HG03432 (cell line): ENCODE data around the gene PCDHGC3.

ENCODE experiments used
- ATAC-seq: cut with Tn5 transposase; IDR thresholded peaks from one replicate; pipeline ENCODE4 v1.9.1; 2021; ENCODE audit warnings: mild to moderate bottlenecking, moderate library complexity; ENCODE audit not compliant: unreplicated experiment

Gene PCDHGC3

DNA sequence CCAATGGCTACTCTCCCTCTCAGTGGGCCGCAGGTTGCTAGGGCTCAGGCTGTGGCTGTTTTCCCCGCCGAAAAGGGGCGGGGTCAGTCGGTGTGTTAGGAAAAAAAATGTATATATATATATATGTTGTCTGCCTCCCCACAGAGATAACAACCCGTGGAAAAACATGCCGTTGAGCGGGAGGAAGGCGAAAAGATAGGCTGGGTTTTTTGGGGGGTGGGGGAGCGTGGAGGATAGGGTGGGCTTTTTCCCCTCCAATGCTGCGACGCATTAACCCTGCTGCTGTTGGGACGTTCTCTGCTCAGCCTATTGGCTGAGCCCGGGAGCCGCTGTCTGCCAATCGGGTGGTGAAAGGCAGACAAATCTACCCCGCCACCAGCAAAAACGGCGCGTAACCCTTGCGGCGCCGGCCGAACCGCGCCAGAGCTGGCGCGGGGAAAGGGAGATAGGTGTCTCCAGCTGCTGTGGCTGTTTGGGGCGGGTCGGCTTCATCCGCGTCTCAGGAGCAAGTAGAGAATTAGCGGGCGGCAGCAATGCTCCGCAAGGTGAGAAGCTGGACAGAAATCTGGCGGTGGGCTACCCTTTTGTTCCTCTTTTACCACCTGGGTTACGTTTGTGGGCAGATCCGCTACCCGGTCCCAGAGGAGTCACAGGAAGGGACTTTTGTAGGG, 9.0 kb downstream of the PCDHGC3 start, which contains the start of gene PCDHGC4:
TSS of gene PCDHGC4 (plus strand) at position 390 of the 671 bp plus-strand sequence. CDS start at position 534, 144 bp downstream.
- peak; percentile 62 for ATAC-seq

DNA sequence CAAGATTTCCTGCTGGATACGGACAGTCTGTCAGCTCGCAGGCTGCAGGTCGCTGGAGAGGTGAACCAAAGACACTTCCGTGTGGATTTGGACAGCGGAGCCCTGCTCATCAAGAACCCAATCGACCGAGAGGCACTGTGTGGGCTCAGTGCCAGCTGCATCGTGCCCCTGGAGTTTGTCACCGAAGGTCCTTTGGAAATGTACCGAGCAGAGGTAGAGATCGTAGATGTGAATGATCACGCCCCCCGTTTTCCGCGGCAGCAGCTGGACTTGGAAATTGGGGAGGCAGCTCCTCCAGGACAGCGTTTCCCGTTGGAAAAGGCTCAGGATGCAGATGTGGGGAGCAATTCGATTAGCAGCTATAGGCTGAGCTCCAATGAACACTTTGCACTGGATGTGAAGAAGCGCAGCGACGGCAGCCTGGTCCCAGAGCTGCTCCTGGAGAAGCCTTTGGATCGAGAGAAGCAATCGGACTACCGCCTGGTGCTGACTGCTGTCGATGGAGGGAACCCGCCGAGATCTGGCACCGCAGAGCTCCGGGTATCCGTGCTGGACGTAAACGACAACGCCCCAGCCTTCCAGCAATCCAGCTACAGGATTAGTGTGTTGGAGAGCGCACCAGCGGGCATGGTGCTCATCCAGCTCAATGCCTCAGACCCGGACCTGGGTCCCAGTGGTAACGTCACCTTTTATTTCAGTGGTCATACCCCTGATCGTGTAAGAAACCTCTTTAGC, 9.7 kb downstream of the PCDHGC3 start:
- ATAC-seq, result peak; percentile 14

DNA sequence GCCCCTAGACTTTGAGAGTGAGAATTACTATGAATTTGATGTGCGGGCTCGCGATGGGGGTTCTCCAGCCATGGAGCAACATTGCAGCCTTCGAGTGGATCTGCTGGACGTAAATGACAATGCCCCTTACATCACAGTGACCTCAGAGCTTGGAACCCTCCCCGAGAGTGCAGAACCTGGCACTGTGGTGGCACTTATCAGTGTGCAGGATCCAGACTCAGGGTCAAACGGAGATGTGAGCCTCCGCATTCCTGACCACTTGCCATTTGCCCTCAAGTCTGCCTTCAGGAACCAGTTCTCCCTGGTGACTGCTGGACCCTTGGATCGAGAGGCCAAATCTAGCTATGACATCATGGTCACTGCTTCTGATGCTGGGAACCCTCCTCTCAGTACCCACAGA, 10.3 kb downstream of the PCDHGC3 start:
- no peak for ATAC-seq

DNA sequence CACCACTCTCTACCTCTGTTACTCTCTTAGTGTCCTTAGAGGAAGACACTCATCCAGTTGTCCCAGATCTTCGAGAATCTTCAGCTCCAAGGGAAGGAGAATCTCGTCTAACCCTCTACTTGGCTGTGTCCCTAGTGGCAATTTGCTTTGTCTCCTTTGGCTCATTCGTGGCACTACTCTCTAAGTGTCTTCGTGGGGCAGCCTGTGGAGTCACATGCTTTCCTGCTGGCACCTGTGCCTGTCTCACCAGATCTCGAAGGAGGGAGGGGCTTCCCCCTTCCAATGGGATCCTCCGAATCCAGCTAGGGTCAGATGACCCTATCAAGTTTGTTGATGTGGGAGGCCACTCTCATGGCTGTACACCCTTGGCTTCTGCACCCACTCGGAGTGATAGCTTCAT, 11.4 kb downstream of the PCDHGC3 start:
- no peak for ATAC-seq

DNA sequence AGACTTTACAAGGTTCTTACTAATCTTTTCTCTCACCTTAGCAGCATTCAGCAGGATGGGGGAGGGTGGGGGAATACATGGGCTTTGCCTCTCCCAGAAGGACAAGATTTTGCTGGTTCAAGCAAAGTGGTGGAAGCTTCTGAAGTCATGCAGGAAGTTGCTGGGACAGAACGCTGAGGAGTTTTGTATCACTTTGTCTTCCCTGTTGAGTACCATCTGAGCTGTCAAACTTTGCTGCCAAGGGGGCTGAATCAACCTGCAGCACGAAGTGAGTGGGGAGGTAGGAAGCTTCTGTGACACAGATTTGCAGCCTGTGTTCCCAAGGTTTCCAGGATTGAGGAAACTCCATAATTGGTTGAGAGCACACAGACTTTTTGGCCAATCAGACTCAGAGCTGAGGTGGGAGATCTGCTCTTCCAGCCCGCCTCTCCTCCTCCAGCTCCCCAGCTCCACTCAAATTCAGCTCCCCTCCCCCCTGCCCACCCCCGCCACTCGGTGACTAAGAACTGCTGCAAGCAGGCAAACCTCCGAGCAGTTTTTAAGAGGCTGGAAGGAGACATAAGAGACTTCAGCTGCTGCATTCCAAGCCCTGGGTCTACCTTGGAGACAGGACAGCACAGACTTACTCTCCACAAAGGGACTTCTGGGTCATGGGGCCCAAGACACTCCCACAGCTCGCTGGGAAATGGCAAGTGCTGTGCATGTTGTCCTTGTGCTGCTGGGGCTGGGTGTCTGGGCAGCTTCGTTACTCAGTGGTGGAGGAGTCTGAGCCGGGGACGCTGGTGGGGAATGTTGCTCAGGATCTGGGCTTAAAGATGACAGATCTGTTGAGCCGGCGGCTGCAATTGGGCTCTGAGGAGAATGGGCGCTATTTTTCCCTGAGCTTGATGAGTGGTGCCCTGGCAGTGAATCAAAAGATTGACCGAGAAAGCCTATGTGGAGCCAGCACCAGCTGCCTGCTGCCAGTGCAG, 13.1 kb downstream of the PCDHGC3 start, which contains the start of gene PCDHGC5:
TSS of gene PCDHGC5 (plus strand) at position 491 of the 971 bp plus-strand sequence. CDS start at position 651, 160 bp downstream.
- ATAC-seq, result no peak

DNA sequence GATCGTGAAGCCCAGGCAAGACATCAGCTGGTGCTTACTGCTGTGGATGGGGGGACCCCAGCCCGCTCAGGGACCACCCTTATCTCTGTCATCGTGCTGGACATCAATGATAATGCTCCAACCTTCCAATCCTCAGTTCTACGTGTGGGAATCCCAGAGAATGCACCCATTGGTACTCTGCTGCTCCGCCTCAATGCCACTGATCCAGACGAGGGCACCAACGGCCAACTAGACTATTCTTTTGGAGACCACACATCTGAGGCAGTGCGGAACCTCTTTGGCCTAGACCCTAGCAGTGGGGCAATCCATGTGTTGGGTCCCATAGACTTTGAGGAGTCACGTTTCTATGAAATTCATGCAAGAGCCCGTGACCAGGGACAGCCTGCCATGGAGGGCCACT, 14.1 kb downstream of the PCDHGC3 start:
- no peak for ATAC-seq

DNA sequence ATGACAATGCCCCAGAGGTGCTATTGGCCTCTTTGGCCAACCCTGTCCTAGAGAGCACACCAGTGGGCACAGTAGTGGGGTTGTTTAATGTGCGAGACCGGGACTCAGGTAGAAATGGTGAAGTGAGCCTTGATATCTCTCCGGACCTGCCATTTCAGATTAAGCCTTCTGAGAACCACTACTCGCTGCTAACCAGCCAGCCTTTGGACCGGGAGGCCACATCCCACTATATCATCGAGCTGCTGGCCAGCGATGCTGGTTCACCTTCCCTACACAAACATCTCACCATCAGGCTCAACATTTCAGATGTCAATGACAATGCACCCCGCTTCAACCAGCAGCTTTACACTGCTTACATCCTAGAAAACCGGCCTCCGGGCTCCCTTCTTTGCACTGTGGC, 14.5 kb downstream of the PCDHGC3 start:
- no peak for ATAC-seq

DNA sequence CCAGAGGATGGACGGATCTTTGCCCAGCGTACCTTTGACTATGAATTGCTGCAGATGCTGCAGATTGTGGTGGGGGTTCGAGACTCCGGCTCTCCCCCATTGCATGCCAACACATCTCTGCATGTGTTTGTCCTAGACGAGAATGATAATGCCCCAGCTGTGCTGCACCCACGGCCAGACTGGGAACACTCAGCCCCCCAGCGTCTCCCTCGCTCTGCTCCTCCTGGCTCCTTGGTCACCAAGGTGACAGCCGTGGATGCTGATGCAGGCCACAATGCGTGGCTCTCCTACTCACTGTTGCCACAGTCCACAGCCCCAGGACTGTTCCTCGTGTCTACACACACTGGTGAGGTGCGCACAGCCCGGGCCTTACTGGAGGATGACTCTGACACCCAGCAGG, 15.0 kb downstream of the PCDHGC3 start:
- ATAC-seq, result no peak

DNA sequence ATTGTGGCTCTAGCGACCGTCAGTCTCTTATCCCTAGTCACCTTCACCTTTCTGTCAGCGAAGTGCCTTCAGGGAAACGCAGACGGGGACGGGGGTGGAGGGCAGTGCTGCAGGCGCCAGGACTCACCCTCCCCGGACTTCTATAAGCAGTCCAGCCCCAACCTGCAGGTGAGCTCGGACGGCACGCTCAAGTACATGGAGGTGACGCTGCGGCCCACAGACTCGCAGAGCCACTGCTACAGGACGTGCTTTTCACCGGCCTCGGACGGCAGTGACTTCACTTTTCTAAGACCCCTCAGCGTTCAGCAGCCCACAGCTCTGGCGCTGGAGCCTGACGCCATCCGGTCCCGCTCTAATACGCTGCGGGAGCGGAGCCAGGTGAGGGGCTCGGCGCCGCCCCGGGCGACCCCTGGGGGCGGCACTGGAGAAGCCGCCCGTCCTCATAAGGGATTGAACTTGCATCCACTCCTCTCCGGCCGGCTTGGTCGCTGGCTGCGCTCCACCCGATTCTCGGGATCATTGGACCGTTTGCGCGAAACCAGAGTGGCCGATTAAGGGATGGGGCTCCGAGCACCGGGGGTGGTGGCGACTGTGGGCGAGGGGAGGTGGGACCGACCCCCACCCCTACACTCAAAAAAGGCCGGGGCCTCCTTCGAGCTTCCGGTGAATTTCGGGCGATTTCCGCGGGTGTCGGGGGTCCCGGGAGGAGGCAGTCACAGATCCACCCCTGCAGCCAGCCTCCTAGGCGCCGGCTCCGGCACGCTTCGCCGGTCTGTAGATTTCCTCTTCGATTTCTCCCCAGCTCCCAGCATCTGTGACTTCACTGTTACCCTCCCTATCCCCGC, 15.8 kb downstream of the PCDHGC3 start:
- ATAC-seq, result peak; percentile 31

DNA sequence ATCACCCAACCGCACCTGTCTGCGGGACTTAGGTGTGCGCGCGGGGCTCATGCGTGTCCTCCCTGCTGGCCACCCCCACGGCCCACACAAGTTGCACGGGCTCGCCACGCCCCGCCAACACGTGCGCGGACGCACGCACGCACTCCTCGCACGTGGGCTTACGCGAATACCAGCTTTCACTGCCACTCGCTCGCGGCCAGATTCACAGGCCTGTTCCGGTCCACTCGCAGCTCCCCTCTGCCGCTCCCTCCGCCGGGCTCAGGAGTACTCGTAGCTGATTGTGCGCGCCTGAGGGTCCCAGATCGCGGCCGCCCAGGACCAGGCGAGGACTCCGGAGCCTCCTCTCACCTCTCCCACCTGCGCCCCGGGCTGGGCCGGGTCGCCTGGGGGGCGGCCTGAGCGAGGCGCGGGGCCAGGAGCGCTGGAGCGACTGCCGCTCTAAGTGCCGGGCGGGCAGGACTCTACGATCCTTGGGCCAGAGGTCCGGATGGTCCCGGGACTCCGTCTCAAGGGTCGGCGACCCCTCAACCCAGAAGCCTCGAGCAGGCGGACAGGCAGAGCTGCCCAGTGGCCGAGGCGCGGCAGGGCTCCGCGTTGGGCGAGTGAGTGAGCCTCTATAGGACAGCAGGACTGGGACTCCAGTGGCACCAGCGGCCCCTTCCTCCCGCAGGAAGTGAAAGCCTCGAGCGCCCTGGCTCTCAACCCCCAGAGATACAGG, 16.6 kb downstream of the PCDHGC3 start:
- ATAC-seq, result peak; percentile 68

DNA sequence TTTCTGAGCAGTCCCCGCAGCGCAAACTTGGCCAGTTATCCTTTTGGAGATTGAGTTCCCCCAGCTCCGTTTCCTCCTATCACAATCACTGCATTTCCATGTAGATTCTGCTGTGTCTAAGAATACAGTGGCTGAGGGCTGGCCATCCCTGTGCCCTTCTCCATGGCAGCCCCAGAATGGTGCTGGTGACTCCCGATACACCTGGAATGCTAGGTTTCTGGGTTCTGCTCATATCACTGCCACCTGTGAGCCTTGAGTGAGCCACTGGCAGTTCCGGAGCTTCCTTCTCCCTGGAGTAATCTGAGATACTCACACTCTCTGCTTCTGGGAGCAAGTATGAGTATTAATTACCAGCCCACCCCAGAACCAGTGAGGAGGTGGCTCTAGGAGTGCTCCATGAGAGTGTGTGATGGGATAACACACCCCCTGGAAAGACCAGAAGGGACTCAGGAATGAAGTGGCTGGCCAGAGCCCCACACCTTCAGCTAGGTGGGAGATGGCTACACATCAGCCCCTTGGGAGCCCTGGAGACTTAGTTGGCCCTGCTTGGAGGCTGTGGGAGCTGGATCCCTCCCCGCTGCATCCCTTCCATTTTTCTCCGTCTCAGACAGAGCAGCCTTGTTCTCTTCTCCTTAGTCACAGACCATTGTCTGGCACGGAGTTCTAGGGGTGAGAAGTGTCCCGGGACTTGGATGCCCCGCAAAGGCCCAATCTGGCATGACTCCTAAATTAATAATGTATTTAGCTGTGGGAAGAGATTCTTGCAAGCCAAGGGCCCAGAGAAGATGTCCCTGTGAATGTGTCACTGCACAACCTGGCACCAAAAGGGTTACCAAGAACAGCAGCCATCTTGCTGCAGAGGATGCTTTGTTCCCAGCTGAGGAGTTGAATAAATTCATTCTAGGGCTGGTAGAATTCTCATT, 18.0 kb downstream of the PCDHGC3 start:
- no peak for ATAC-seq

DNA sequence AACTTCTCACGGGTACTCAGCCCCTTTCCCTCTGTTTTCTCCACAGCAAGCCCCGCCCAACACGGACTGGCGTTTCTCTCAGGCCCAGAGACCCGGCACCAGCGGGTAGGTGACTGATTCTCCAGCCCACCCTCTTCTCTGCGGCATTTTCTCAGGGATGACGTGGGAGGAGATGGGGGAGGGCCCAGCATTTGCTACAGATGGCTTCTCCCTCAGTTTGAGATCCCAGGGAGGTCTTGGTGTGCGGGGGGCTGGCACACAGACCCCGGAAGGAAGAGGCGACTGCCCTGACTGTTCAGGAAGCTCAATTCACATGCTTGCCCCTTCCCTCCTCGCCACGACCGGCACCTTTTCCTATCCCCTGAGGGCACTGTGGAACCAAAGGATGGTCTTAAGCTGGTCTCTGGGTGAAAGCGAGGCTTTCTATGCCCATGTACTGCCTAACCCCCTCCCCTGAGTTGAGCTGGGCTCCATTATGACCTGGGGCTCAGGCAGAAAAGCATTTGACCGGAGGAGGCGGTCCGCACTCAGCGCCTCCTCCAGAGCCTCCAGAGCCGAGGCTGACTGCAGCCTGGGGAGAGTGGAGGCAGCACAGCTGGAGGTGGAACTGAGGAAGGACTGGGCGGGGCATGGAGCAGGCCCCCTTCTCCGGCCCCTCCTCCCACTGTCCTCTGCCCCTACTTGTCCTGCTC, 19.1 kb downstream of the PCDHGC3 start:
- no peak for ATAC-seq

DNA sequence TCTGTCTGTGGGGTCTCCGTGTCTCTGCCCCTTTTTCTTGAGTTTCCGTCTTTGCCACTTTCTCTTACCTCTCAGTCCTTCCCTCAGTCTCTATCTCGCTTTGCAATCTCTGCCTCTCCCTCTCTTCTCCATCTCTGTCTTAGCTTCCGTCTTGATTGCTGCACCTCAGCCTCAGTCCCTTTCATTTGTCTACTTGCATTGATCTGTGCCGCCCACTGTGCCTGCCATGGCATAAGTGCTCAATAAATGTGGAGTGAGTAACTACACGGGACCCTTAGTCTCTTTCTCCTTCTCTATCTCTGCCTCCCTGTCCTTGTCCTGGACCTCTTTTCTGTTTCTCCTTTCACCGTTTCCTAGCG, 19.7 kb downstream of the PCDHGC3 start:
- ATAC-seq, result no peak

DNA sequence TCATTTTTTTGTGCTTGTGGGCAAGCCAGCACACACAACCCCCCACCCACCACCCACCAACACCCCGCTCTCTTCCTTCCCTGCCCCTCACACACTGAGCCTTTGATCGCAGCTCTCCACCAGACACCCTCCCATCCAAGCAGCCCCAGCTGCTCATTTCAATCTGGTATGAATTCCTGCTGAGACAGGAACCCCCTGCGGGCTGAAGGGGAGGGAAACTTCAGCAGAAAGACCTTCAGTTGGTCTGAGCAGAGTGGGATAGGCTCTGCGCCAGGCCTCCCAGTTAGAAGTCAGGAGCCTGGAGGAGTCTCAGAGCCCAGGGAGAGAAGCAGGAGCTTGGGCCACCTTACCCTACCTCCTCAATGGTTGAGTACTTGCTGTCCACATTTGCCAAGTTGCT, 20.3 kb downstream of the PCDHGC3 start:
- no peak for ATAC-seq

DNA sequence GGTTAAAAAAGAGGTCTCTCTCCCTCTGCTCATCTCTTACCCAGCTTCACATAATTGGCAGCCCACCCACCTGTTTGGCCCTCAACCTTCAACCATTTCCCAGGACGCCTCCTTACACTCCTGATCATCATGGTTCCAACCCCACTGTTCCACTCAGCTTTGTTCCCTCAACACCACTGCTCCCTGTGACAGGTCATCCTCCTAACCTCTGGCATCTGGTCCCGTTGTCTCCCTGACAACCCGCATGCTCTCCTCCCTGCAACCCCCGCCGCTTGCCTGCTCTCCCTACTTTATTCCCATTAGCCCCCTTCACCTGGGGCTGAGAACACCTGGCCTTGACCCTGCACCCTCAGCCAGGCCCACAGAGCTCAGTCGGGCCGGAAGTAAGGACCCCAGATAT, 26.0 kb downstream of the PCDHGC3 start:
- ATAC-seq, result no peak

DNA sequence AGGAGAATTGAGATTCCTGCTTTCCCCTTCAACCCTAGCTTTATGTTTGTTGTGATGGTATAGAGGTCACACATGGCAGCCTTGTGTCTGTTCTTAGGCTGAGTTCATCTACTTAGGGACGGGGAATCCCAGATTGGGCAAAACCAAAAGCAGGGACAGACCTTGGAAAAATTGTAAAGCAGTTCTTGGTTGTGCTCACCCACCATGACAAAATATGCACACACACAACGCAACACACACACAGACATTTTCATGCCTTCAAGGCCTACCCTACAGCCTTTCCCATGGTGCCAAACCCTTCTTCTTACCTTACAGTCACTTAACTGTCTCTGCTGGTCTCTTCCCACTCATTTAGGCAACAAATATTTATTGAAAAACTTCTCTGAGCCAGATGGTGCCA, 27.9 kb downstream of the PCDHGC3 start:
- no peak for ATAC-seq

DNA sequence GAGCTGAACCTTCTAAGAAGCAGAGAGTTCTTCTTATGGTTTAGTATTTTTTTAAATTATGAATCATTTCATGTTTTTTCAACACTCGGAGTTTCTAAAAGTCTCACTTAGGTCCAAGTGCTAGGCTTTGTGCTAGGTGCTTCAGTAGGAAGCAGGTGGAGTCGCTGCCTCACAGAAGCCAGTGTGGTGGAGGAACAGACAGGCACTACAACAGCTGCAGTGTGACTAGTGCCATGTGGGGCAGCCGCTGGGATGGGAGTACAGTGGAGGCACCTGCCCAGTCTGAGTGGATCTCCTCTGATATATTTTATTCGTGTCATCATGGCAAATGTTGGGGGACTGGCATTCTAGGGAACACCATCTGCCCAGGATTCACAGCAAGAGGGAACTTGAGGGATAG, 28.4 kb downstream of the PCDHGC3 start:
- ATAC-seq, result no peak
